Neural progenitor cell (in vitro differentiated cells): Measurements from ENCODE around the gene GUCA2B.

Experiments
- EZH2 ChIP-seq: fragments of 200-600 bp; sonication (generic); IDR thresholded peaks from 2 replicates; pipeline ENCODE4 v1.6.1; 2017; ENCODE audit warnings: antibody characterized with exemption, mild to moderate bottlenecking, moderate library complexity
- EZH2phosphoT487 ChIP-seq: fragments of 200-600 bp; sonication (generic); IDR thresholded peaks from 2 replicates; pipeline ENCODE4 v1.6.1; 2017; ENCODE audit warnings: antibody characterized with exemption
- TF ChIP-seq, protein P1 (sequence below): fragments of 200-600 bp; sonication (generic); IDR thresholded peaks from 2 replicates; pipeline ENCODE4 v1.5.1; 2017; ENCODE audit warnings: antibody characterized with exemption, mild to moderate bottlenecking

DNA sequence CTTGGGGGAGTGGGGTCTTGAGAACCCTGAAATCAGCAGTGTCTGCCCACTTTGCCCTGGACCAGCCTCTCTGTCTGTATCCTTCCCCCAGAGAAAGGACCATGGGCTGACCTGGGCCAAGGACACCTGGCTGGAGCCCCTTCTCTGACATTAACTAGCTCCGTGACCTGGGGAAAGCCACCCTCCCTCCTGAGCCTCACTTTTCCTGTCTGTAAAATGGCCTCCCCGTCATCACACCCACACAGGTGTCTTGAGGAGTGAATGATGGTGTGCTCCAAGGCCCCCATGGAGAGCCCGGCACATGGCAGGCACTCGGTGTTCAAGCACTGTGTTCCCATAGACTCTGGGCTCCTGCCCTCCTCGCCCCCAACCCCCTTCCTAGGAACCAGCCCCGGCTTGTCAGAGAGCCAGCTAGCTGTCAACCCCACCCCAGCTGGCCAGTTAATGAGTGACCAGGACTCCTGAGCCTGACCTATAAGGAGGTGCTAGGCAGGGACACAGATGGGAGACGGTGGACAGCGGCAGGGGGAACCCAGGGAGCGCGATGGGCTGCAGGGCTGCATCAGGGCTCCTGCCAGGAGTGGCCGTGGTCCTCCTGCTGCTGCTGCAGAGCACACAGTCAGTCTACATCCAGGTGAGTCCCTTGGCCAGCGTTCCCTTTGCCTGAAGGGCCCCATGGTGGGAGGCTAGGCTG, at the start of gene GUCA2B:
- TF ChIP-seq, protein P1, sequence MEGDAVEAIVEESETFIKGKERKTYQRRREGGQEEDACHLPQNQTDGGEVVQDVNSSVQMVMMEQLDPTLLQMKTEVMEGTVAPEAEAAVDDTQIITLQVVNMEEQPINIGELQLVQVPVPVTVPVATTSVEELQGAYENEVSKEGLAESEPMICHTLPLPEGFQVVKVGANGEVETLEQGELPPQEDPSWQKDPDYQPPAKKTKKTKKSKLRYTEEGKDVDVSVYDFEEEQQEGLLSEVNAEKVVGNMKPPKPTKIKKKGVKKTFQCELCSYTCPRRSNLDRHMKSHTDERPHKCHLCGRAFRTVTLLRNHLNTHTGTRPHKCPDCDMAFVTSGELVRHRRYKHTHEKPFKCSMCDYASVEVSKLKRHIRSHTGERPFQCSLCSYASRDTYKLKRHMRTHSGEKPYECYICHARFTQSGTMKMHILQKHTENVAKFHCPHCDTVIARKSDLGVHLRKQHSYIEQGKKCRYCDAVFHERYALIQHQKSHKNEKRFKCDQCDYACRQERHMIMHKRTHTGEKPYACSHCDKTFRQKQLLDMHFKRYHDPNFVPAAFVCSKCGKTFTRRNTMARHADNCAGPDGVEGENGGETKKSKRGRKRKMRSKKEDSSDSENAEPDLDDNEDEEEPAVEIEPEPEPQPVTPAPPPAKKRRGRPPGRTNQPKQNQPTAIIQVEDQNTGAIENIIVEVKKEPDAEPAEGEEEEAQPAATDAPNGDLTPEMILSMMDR: no peak
- TF ChIP-seq EZH2 (no peak), EZH2phosphoT487 (no peak)
